GM13976 (cell line): ENCODE results near the gene TMEM209.

Source experiments
- DNase-seq: peaks from one replicate; pipeline ENCODE4 v3.0.0; 2012; ENCODE audit warnings: low spot score
- CTCF ChIP-seq: IDR thresholded peaks from 2 replicates; pipeline ENCODE4 v1.5.1; 2012; ENCODE audit warnings: borderline replicate concordance, mild to moderate bottlenecking; ENCODE audit not compliant: insufficient read depth; ENCODE audit errors: extremely low read depth, missing control alignments, control extremely low read depth
- in situ Hi-C: fragments of 300-500 bp; cut with MboI; formaldehyde crosslinking; loops from one replicate; pipeline ENCODE4 v1.12.0; 2022; ENCODE audit warnings: low sequenced_read_pairs, mixed read lengths, inconsistent platforms; ENCODE audit not compliant: unreplicated experiment

The TMEM209 gene

GRCh38 chr7:130213828-130214227, 8.6 kb upstream of the TMEM209 start:
- no peak for DNase-seq
- no peak for TF ChIP-seq CTCF
- in situ Hi-C loops: no loop called here

GRCh38 chr7:130210181-130210935, 5.2 kb upstream of the TMEM209 start:
- TF ChIP-seq CTCF: no peak
- in situ Hi-C loops: no loop called here
- DNase-seq: no peak

- in situ Hi-C loops: no loop called here
- DNase-seq: no peak
- TF ChIP-seq CTCF: no peak
Measured at GRCh38 chr7:130208516-130208915, 3.3 kb upstream of the TMEM209 start.

GRCh38 chr7:130207642-130208041, 2.4 kb upstream of the TMEM209 start, which contains the start of gene SSMEM1:
TSS of gene SSMEM1 (plus strand) at chr7:130207860. CDS start at chr7:130207911, 51 bp downstream.
- in situ Hi-C loops: no loop called here

GRCh38 chr7:130207033-130207432, 1.8 kb upstream of the TMEM209 start:
- no peak for DNase-seq
- in situ Hi-C loops: no loop called here
- TF ChIP-seq CTCF: no peak

More at GRCh38 chr7:130207642-130208041, 2.4 kb upstream of the TMEM209 start, which contains the start of gene SSMEM1:
- no peak for DNase-seq
- TF ChIP-seq CTCF: no peak

GRCh38 chr7:130201796-130202195, 3.4 kb downstream of the TMEM209 start:
- in situ Hi-C loops: no loop called here
- DNase-seq: no peak
- no peak for TF ChIP-seq CTCF
